K562 (cell line): Measurements from ENCODE around the gene GALNS.

ENCODE experiments used
- CTBP1 ChIP-seq: fragments of 450-650 bp; IDR thresholded peaks from 2 replicates; pipeline ENCODE4 v1.6.1; 2016; ENCODE audit warnings: borderline replicate concordance
- CTCF ChIP-seq, 3 experiments: IDR thresholded peaks in 2 of 3; conservative IDR thresholded peaks in 1 of 3; 2 replicates each; pipeline ENCODE4 v1.5.1; 2011 to 2012; ENCODE audit warnings: low read length in 3 of 3, mild to moderate bottlenecking in 3 of 3, control low read depth in 2 of 3, improper control_type of control experiment in 1 of 3, inconsistent platforms in 1 of 3, low read depth in 1 of 3, mixed read lengths in 1 of 3, moderate library complexity in 1 of 3; ENCODE audit not compliant: insufficient read depth in 2 of 3
- ERF ChIP-seq: fragments of 450-650 bp; formaldehyde crosslinking; IDR thresholded peaks from 2 replicates; pipeline ENCODE4 v1.4.0; 2020; ENCODE audit warnings: mild to moderate bottlenecking, mixed read lengths
- EZH2 ChIP-seq: IDR thresholded peaks from 2 replicates; pipeline ENCODE4 v1.6.1; 2012; ENCODE audit warnings: low read depth, mild to moderate bottlenecking, inconsistent platforms, low read length, borderline replicate concordance
- FOXJ2 ChIP-seq: fragments of 200-800 bp; sonication (Bioruptor generic); IDR thresholded peaks from 2 replicates; pipeline ENCODE4 v1.6.1; 2016; ENCODE audit warnings: missing genetic modification characterization, missing compliant biosample characterization
- FOXM1 ChIP-seq, 2 experiments: fragments of 450-650 bp in 1 of 2; sonication (generic) in 1 of 2; formaldehyde crosslinking in 1 of 2; IDR thresholded peaks; 2 replicates each; pipeline versions ENCODE4 v1.6.1 to v1.9.0; 2017 to 2022; ENCODE audit warnings: low read depth in 2 of 2, mild to moderate bottlenecking in 2 of 2, missing genetic modification reagents in 1 of 2, moderate library complexity in 1 of 2
- MAZ ChIP-seq, 2 experiments: fragments of 450-650 bp in 1 of 2; sonication (generic) in 1 of 2; formaldehyde crosslinking; IDR thresholded peaks in 1 of 2; conservative IDR thresholded peaks in 1 of 2; 2 replicates each; pipeline versions ENCODE4 v1.4.0 to v1.5.0; 2020; ENCODE audit warnings: mild to moderate bottlenecking in 1 of 2, missing genetic modification reagents in 1 of 2
- NFYB ChIP-seq: IDR thresholded peaks from 2 replicates; pipeline ENCODE4 v1.6.1; 2011; ENCODE audit warnings: mild to moderate bottlenecking, moderate library complexity; ENCODE audit not compliant: insufficient read length; ENCODE audit errors: extremely low read depth
- PCBP1 ChIP-seq: fragments of 200-400 bp; formaldehyde crosslinking; IDR thresholded peaks from 2 replicates; pipeline ENCODE4 v1.6.1; 2018; ENCODE audit warnings: mild to moderate bottlenecking, low read depth, low read length; ENCODE audit not compliant: poor library complexity, severe bottlenecking
- ZBTB1 ChIP-seq: sonication (generic); formaldehyde crosslinking; IDR thresholded peaks from 2 replicates; pipeline ENCODE4 v1.8.1; 2023; ENCODE audit warnings: missing genetic modification reagents, low read depth, mild to moderate bottlenecking, borderline replicate concordance
- ZNF212 ChIP-seq: fragments of 450-650 bp; formaldehyde crosslinking; IDR thresholded peaks from 2 replicates; pipeline ENCODE4 v1.4.0; 2020; ENCODE audit warnings: mild to moderate bottlenecking
- ZNF436 ChIP-seq: fragments of 250-450, 450-650 bp; sonication (Bioruptor Pico); formaldehyde crosslinking; IDR thresholded peaks from 2 replicates; pipeline ENCODE4 v1.7.0; 2020; ENCODE audit warnings: mild to moderate bottlenecking

- TF ChIP-seq FOXM1 (IDR thresholded peaks at IDR 0.05; ENCODE audit: low read depth), result no peak
- no peak for TF ChIP-seq FOXM1 (CRISPR knock-in tag; IDR thresholded peaks at IDR 0.05; ENCODE audit: low read depth)
- no peak for TF ChIP-seq ZNF212 (CRISPR knock-in tag)
- no peak for TF ChIP-seq CTBP1
- no peak for TF ChIP-seq ZBTB1 (CRISPR knock-in tag)
- no peak for TF ChIP-seq NFYB
- TF ChIP-seq FOXJ2 (tag), result no peak
- no peak for TF ChIP-seq CTCF (IDR thresholded peaks at IDR 0.05 in 2 of 3, conservative IDR thresholded peaks at IDR 0.05 in 1 of 3; ENCODE audit: insufficient read depth in 2 of 3, low read depth in 1 of 3, low read length in 3 of 3)
- TF ChIP-seq EZH2, result no peak
- no peak for TF ChIP-seq MAZ (CRISPR knock-in tag; conservative IDR thresholded peaks at IDR 0.05 in 1 of 2, IDR thresholded peaks at IDR 0.05 in 1 of 2)
- no peak for TF ChIP-seq PCBP1
- no peak for TF ChIP-seq ZNF436 (CRISPR knock-in tag)
- no peak for TF ChIP-seq ERF (CRISPR knock-in tag)
These were observed 52.6 kb downstream of the GALNS start for GRCh38 chr16:88804173-88804551.
